HG02623 (cell line): ENCODE measurements around the gene RBM15B.
"Not testable (repeated sequence)": the region's sequence is repeated elsewhere in the genome, so short reads cannot be mapped to it uniquely, and the experiment has no call there.

ENCODE experiments used
- ATAC-seq: cut with Tn5 transposase; IDR thresholded peaks from one replicate; pipeline ENCODE4 v1.9.1; 2021; ENCODE audit warnings: moderate library complexity; ENCODE audit not compliant: unreplicated experiment

Gene RBM15B

GRCh38 chr3:51378726-51379125 lies 12.4 kb upstream of the RBM15B start:
- ATAC-seq = no peak

DNA sequence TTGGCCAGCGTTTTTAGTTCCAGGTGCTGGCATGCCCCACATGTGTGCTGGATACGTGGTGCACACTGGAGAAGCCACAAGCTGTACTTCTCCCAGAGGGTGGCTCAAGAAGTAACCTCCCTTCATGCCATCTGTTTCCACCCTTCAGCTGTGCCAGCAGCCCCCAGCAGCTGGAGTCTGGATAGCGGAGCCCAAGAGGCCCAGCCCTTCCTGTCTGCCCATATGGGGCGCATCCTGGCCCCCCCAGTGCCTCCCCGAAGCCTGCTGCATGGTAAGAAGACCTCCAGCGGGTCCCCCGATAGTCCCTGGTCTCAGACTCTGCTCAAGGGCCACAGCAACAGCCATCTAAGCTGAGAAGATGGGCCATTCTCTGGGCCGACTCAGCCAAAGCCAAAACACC lies 11.8 kb upstream of the RBM15B start:
- no peak for ATAC-seq

GRCh38 chr3:51379746-51380455 lies 11.2 kb upstream of the RBM15B start:
- no peak for ATAC-seq

GRCh38 chr3:51380601-51381332 lies 10.3 kb upstream of the RBM15B start:
- ATAC-seq = no peak

GRCh38 chr3:51381333-51381705 lies 9.8 kb upstream of the RBM15B start:
- ATAC-seq = no peak

- ATAC-seq = no peak
Measured at GRCh38 chr3:51382076-51382745, 8.9 kb upstream of the RBM15B start.

GRCh38 chr3:51382947-51383578 lies 8.0 kb upstream of the RBM15B start:
- no peak for ATAC-seq

DNA sequence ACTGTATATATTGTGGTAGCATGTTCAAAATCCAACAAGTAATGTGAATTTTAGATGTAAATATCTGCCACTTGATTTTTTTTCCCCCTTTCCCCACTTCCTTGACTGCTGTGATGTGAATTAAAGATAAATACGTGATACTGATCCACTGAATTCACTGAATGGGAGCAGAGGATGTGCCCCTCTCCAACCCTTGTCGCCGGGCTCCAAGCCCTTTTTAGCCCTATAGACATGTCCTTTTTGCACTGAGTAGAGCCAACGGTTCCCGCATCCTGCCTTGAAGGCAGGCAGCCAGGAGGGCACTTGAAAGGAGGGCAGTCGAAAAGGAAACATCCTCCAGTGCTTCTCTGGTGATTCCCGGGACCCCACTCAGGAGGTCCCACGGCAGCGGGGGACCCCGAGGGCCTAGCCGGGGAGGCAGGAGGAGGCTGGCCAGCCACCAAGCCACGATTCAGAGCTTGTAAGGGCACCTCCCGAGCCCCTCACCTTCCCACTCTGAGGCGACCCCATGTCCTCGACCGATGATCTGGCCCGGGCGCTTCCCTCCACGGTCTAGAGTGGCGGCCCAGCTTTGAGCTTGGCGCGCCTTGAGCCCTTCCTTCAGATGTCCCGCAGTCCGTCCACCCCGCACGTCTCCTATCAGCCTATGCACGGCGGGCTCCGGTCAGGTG lies 6.9 kb upstream of the RBM15B start:
- ATAC-seq = no peak

DNA sequence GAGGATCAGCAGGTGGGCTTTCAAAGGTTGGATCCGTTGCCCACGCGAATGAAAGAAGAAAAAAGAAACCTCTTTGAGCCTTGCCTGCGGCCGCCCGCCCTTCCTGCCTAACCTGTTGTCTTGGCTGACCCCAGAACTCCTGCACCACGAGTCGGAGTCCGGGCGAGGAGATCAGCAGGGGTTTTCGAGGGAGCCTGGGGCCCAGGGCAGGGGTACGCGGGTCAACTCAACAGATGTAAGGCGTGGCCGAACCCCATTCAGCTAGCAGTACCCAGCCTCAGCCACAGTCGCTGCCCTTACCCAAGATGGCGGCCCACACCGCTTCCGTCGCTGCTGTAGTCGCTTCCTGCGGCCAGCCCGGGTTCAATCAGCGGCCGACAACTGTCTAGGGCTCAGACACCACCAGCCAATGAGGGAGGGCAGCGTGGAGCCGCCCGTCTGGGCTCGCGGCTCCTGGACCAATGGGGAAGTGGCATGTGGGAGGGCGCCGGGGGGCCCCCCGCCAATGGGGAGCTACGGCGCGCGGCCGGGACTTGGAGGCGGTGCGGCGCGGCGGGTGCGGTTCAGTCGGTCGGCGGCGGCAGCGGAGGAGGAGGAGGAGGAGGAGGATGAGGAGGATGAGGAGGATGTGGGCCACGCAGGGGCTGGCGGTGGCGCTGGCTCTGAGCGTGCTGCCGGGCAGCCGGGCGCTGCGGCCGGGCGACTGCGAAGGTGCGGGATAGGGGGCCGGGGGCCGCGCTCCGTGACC lies 6.2 kb upstream of the RBM15B start, which contains the start of gene MANF:
Gene MANF (plus strand): TSS at position 566 of the 748 bp plus-strand sequence. CDS start 52 bp downstream, at position 618.
- ATAC-seq = peak; percentile 97

- ATAC-seq = no peak
Measured at GRCh38 chr3:51385621-51386091, 5.4 kb upstream of the RBM15B start.

DNA sequence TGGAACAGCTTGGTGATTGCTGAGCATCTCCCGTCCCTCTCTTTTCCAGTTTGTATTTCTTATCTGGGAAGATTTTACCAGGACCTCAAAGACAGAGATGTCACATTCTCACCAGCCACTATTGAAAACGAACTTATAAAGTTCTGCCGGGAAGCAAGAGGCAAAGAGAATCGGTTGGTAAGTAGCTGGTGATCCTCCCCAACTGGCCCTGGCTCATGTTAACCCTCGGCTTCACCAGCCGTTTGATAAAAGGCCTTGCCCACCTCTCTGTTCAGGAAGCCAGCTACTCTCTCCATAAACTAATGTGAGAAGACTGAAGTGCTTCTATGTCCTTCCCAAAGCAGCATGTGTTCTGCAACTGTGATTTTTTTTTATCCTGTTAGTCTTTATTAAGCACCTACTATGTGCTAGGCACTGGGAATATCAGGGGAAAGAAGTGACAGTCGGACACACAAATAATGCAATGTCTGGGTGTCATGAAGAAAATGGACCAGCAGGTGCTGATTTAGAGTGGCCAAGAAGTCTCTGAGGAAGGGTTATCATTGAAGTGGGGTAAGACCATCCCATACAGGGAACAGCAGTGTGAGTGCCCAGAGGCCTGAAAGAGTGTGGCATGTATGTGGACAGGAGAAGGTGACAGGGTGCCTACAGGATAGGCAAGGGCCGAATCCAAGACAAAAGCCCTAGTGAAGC lies 4.8 kb upstream of the RBM15B start:
- ATAC-seq = no peak

- no peak for ATAC-seq
Measured at GRCh38 chr3:51386852-51387229, 4.2 kb upstream of the RBM15B start.

DNA sequence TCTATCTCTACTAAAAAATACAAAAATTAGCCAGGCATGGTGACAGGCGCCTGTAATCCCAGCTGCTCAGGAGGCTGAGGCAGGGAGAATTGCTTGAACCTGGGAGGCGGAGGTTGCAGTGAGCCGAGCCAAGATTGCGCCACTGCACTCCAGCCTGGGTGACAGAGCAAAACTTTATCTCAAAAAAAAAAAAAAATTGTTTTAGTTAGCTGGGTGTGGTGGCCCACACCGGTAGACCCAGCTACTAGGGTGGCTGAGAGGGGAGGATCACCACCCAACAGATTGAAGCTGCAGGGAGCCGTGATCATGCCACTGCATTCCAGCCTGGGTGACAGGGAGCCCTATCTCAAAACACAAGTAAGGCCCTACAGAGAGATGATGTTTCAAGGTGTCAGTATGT lies 3.8 kb upstream of the RBM15B start:
- not testable (repeated sequence) for ATAC-seq

- no peak for ATAC-seq
Measured at GRCh38 chr3:51388286-51389029, 2.6 kb upstream of the RBM15B start.

- ATAC-seq = no peak
Measured at GRCh38 chr3:51389423-51390183, 1.5 kb upstream of the RBM15B start.

DNA sequence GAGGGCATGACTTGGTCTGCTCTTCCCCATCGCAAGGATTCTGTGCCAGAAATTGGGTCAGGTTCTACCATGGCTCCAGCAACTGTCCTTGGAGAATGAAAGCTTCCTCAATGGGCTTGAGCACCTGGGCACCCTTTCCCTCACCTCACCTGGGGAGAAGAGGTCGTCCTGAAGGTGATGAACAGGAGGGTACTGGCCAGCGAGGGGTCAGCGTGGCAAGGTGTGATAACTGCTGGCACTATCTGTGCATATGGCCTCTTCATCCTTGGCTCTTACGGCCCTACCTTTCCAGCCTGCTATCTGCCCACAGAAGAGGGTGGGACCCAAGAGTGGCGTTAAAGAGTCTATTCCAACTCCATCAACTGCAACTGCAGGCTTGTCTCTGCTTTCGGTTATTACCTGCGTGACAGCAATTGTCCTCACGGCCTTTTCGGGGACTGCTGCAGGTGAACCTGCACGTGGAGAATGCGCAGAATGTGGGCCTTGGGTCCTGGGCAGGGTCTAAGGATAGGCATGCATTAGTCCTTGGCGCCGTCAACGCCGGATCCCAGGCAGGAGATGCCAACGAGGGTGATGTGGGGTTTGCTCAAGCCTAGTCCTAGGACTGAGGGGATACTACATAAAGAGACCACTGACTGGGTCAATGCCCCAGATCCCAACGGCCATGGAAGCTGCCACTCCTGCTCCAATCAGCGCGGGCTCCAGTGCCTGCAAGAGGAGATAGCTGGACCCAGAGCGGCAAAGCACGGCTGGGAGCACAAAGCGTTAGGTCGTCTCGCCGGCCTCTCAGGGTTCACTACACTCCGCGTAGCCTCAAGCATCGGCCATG lies 625 bp upstream of the RBM15B start:
- no peak for ATAC-seq
